Smooth muscle cell (in vitro differentiated cells): ENCODE results near the gene ADAMTS15. TPM values are rescaled to one million over a fixed set of nuclear protein-coding genes. Genes with fewer than 3 reads are reported as not detected.

ENCODE experiments used
- DNase-seq: peaks from one replicate; lab custom pipeline; 2025; ENCODE audit not compliant: unreplicated experiment; lab: John Stamatoyannopoulos, UW
- H2AFZ ChIP-seq: fragments of 200-600 bp; sonication (generic); 2 replicates; pipeline ENCODE4 v1.6.0; 2016; ENCODE audit warnings: antibody characterized with exemption, low read depth, mild to moderate bottlenecking
- H3F3A ChIP-seq: fragments of 200-600 bp; sonication (generic); 2 replicates; pipeline ENCODE4 v1.6.0; 2017; ENCODE audit warnings: antibody characterized with exemption, low read depth
- H3K27ac ChIP-seq: fragments of 200-600 bp; sonication (generic); 2 replicates; pipeline ENCODE4 v1.5.1; 2016; ENCODE audit warnings: low read depth, mild to moderate bottlenecking
- H3K27me3 ChIP-seq: fragments of 200-600 bp; sonication (generic); 2 replicates; pipeline ENCODE4 v1.6.1; 2016; ENCODE audit warnings: low read depth, mild to moderate bottlenecking
- H3K36me3 ChIP-seq: fragments of 200-600 bp; sonication (generic); 2 replicates; pipeline ENCODE4 v1.5.1; 2016; ENCODE audit warnings: low read depth
- H3K4me1 ChIP-seq: fragments of 200-600 bp; sonication (generic); 2 replicates; pipeline ENCODE4 v1.5.1; 2016; ENCODE audit warnings: low read depth
- H3K4me2 ChIP-seq: fragments of 200-600 bp; sonication (generic); 2 replicates; pipeline ENCODE4 v1.6.0; 2016; ENCODE audit warnings: mild to moderate bottlenecking
- H3K4me3 ChIP-seq: fragments of 200-600 bp; sonication (generic); 2 replicates; pipeline ENCODE4 v1.5.1; 2016; ENCODE audit warnings: mild to moderate bottlenecking
- H3K79me2 ChIP-seq: fragments of 200-600 bp; sonication (generic); 2 replicates; pipeline ENCODE4 v1.6.0; 2016; ENCODE audit warnings: low read depth, mild to moderate bottlenecking
- H3K9ac ChIP-seq: fragments of 200-600 bp; sonication (generic); 2 replicates; pipeline ENCODE4 v1.6.0; 2016; ENCODE audit warnings: low read depth
- H3K9me3 ChIP-seq: fragments of 200-600 bp; sonication (generic); replicated peaks from 2 replicates; pipeline ENCODE4 v1.5.1; 2016; ENCODE audit warnings: low read depth
- H4K20me1 ChIP-seq: fragments of 200-600 bp; sonication (generic); 2 replicates; pipeline ENCODE4 v1.6.0; 2016; ENCODE audit warnings: low read depth
- WGBS: methylation state at CpG from one replicate; pipeline ENCODE4 v1.1.7; 2016; ENCODE audit warnings: low lambda C conversion rate; 5-methylcytosine and 5-hydroxymethylcytosine counted together
- polyA plus RNA-seq: library from polyadenylated mRNA; unstranded; fragments of >200 nt; fragmentation: Nextera tagmentation; extraction: Ambion mirVana; gene quantifications from 2 replicates; pipeline ENCODE4 v1.2.1, GENCODE V29; 2016
- total RNA-seq: library from RNA; depleted of rRNA; stranded (reverse); fragments of >200 nt; gene quantifications from 2 replicates; pipeline ENCODE4 v1.2.3, GENCODE V29; 2014
- TF ChIP-seq, protein P1 (sequence below): fragments of 200-600 bp; sonication (generic); IDR thresholded peaks from 2 replicates; pipeline ENCODE4 v1.5.1; 2017; ENCODE audit warnings: borderline replicate concordance, mild to moderate bottlenecking, antibody characterized with exemption; ENCODE audit not compliant: insufficient read depth, poor library complexity, severe bottlenecking

Gene ADAMTS15
- total and polyA plus RNA-seq, 2 experiments from 2014 or later: 1.4 to 3.4 TPM

DNA sequence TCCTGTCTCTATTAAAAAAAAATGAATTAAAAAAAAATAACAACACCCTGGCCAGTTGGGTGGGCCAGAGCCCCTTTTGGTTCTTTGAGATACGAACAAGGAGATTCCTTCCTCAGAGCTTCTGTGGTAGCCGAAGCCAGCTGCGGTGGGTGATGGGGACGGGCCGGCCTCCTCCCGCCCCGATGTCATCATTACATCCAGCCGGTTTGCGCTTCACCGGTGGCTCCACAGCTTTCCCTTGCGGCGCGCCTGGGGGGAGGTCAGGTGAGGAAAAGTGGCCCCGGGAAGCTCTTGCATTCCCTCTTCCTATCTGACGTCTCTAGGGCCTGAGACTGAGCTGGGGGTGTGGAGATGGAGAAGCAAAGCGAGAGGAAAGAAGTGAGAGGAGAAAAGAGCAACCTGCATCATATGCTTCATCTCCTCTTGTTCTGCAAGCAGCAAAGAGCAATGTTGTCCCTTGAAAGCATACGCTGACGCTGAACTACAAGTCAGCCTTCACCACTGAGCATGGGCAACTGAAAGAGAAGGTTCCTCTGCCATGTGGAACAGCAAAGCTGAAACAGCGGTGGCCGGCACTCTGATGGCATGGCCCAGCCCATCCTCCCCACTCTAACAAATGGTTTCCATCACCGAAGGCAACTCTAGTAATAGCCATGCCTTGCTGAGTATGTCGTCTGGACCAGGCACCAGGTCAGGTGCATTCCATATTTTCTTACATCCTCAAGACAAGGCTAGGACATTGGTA lies 26.0 kb upstream of the ADAMTS15 start:
- H3K4me3 ChIP-seq: no peak overlapping the region
- H3K36me3 ChIP-seq: no peaks in the 10 kb centered on the region
- H3K27me3 ChIP-seq: peaks cover 90% of the 10 kb centered on the region
- no peaks in the 10 kb centered on the region for H3F3A ChIP-seq
- no peak overlapping the region for H3K27ac ChIP-seq
- no peak overlapping the region for H3K4me2 ChIP-seq
- H3K9ac ChIP-seq: no peak overlapping the region
- H2AFZ ChIP-seq: no peak overlapping the region
- no peaks in the 10 kb centered on the region for H4K20me1 ChIP-seq
- no peak for DNase-seq
- TF ChIP-seq, protein P1, sequence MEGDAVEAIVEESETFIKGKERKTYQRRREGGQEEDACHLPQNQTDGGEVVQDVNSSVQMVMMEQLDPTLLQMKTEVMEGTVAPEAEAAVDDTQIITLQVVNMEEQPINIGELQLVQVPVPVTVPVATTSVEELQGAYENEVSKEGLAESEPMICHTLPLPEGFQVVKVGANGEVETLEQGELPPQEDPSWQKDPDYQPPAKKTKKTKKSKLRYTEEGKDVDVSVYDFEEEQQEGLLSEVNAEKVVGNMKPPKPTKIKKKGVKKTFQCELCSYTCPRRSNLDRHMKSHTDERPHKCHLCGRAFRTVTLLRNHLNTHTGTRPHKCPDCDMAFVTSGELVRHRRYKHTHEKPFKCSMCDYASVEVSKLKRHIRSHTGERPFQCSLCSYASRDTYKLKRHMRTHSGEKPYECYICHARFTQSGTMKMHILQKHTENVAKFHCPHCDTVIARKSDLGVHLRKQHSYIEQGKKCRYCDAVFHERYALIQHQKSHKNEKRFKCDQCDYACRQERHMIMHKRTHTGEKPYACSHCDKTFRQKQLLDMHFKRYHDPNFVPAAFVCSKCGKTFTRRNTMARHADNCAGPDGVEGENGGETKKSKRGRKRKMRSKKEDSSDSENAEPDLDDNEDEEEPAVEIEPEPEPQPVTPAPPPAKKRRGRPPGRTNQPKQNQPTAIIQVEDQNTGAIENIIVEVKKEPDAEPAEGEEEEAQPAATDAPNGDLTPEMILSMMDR: no peak
- no peaks in the 10 kb centered on the region for H3K79me2 ChIP-seq
- WGBS: 89% methylated on average over 22 of the region's 22 CpGs
- H3K4me1 ChIP-seq: no peaks in the 10 kb centered on the region
- H3K9me3 ChIP-seq: no peaks in the 10 kb centered on the region

DNA sequence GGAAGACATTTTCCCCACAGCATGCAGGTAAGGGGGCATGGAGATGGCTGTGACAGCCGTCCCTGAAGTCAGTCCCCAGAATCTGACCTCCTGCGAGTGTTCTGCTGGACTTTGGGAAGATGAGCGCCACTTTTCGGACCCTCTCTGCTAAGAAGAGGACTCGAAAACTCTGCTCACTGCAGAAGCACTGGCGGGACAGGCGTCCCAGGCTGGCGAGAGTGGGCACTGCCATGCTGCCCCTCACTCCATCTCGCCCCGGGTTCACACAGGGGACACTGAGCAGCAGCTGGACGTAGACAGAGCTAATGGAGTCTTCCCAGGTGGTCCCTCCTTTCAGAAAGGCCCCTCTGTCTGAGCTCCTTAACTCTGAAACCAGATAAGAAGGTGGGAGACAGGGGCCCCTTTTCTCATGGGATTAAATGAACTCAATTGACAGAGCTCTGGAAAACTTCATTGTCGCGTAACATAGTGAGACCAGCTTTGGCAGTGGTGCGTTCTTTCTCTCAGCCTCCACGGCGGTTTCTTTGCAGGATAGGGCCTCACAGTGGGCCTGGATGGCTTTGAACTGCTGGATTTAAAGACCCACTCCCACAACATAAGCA lies 24.8 kb upstream of the ADAMTS15 start:
- H3K4me1 ChIP-seq: peaks cover 2% of the 10 kb centered on the region
- no peaks in the 10 kb centered on the region for H4K20me1 ChIP-seq
- H3K4me3 ChIP-seq: no peak overlapping the region
- H3K27me3 ChIP-seq: peaks cover 95% of the 10 kb centered on the region
- no peaks in the 10 kb centered on the region for H3F3A ChIP-seq
- 71% methylated on average over 16 of the region's 16 CpGs for WGBS
- no peak overlapping the region for H3K9ac ChIP-seq
- H3K9me3 ChIP-seq: no peaks in the 10 kb centered on the region
- no peaks in the 10 kb centered on the region for H3K79me2 ChIP-seq
- no peak overlapping the region for H3K27ac ChIP-seq
- no peak overlapping the region for H3K4me2 ChIP-seq
- no peak for DNase-seq
- no peaks in the 10 kb centered on the region for H3K36me3 ChIP-seq
- TF ChIP-seq, protein P1: no peak
- no peak overlapping the region for H2AFZ ChIP-seq

- Histone ChIP-seq H3K79me2 (no peaks in the 10 kb centered on the region), H3K9me3 (no peaks in the 10 kb centered on the region), H3K4me1 (peaks cover 4% of the 10 kb centered on the region), H3K27ac (no peak overlapping the region), H3K9ac (no peak overlapping the region), H3K27me3 (peaks cover 98% of the 10 kb centered on the region), H3K4me3 (no peak overlapping the region), H3K36me3 (no peaks in the 10 kb centered on the region), H3F3A (no peaks in the 10 kb centered on the region), H4K20me1 (no peaks in the 10 kb centered on the region), H3K4me2 (no peak overlapping the region), H2AFZ (no peak overlapping the region)
- no peak for DNase-seq
- 96% methylated on average over 14 of the region's 14 CpGs for WGBS
- TF ChIP-seq, protein P1: no peak
These were observed 23.8 kb upstream of the ADAMTS15 start for GRCh38 chr11:130424613-130425140.

- no peak for DNase-seq
- TF ChIP-seq, protein P1: no peak
- H3K27me3 ChIP-seq: peaks cover 98% of the 10 kb centered on the region
- H3K9me3 ChIP-seq: no peaks in the 10 kb centered on the region
- no peak overlapping the region for H3K27ac ChIP-seq
- WGBS: 83% methylated on average over 8 of the region's 8 CpGs
- H3K9ac ChIP-seq: no peak overlapping the region
- H3K36me3 ChIP-seq: no peaks in the 10 kb centered on the region
- no peak overlapping the region for H3K4me2 ChIP-seq
- no peak overlapping the region for H2AFZ ChIP-seq
- no peak overlapping the region for H3K4me3 ChIP-seq
- no peaks in the 10 kb centered on the region for H3F3A ChIP-seq
- no peaks in the 10 kb centered on the region for H3K79me2 ChIP-seq
- no peaks in the 10 kb centered on the region for H4K20me1 ChIP-seq
- peaks cover 4% of the 10 kb centered on the region for H3K4me1 ChIP-seq
These were observed 23.3 kb upstream of the ADAMTS15 start for GRCh38 chr11:130425156-130425555.
